SKM-1 treated with dmso at 0.1 percent for 144 hours (cell line): Measurements from ENCODE around the gene CDK19.
"Not testable (repeated sequence)": the region's sequence is repeated elsewhere in the genome, so short reads cannot be mapped to it uniquely, and the experiment has no call there.

ENCODE experiments used
- DNase-seq: peaks from one replicate; lab custom pipeline; 2025; ENCODE audit not compliant: unreplicated experiment; lab: John Stamatoyannopoulos, UW

CDK19 gene

DNA sequence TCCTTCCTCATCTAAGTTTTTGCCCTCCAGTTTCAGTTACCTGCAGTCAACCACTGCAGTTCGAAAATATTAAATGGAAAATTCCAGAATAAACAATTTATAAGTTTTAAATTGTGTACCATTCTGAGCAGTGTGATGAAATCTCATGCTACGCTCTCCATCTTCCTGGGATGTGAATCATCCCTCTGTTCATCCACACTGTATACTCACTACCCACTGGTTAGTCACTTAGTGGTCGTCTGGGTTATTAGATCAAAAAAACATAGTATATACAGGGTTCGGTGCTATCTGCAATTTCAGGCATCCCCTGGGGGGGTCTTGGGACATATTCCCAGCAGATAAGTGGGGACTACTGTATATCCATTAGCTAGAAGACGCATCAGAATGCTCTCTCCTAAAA lies 186.9 kb downstream of the CDK19 start:
- no peak for DNase-seq

DNA sequence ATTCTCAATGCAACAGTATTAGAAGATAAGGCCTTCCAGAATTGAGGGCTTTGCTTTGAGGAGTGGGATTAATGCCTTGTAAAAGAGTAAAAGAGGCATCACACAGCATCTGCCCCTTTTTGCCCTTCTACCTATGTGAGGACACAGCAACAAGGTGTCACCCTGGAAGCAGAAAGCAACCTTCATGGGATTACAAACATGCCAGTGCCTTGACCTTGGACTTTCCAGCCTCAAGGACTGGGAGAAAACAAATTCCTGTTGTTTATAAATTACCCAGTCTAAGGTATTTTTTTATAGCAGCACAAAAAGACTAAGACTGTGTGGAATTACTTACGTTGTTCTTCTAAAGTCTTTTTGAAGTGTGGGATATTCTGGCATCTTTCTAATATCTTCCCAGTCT lies 188.8 kb downstream of the CDK19 start:
- DNase-seq, result no peak

DNA sequence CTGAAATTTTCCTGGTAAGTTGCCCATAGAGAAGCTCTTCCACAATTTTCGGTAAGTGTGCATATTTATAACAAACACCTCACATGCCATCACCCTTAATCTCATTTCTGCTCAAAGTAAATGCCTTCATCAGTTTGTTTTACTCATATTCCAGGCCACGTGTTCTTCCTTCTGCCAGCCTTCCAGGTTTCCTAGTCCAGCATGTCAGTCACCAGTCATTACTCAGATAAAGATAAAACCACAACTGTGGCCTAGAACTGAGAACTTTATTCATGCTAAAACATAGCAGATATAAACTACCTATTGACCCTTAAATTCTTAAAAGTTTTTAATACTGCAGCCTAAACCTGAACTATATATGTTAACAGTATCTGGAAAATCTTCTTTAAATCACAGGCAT lies 189.4 kb downstream of the CDK19 start:
- DNase-seq, result no peak

DNA sequence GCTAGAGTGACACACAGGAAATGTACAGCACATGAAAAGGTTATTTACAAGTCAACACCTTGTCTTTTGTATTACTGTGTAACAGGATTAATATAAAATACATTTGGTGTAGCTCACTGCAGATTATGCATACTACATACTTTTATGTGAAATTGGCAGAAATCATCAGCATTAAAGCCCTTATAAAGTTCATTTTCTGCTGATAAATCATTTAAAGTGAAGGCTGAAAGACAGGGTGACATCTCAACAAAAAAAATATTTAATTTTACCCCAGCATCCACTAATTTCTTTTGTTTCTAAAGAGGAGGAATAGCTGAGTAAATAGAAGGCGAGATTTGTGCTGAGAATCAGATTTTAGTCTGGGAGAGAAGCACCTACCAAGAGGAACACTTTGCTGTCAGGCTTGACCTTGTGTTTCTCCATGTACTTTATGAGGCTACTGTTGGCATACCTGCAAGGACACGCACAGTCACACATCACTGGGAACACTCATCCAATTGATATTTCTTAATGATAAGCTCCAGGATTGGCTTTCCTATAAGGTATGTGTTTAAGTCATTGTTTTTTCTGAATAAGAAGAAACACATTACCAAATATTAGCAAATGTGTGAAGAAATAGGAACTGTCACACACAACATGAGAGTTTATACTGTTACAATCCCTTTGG lies 192.2 kb downstream of the CDK19 start:
- DNase-seq, result no peak

DNA sequence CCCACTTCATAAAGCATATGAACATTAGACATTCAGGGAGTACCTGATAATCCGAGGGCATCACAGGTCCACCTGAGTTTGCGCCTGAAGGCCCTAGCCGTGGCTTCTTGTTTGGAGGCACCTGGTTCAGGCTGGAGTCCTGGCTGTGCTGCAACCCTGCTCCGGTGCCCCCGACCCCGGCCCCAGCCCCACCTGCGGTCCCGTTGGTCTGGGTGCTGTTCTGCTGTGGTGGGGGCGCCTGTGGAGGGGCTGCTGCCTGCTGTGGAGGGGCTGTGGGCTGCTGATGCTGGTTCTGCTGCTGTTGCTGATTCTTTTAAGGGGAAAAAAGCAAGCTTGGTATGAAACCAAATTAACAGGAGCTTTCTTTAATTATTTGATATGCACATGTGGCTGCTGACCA lies 194.2 kb downstream of the CDK19 start:
- no peak for DNase-seq

DNA sequence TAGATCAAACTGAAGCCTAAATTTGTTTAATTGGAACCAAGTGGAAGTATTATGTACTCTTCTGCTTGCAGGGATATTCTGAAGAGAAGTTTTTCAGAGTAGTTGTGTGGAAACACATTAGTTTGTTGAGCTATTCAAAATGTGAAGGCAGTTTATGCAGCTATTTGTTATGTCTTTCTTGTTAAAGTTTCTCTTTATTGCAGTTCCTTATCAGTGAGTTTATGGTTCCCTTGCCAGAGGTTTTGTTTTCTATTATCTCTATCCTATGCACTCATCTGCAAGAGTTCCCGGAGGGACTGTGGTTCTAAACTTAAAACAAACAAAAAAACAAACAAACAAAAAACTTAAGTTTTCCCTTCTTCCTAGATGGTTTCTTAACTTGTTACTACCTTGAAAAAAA lies 195.2 kb downstream of the CDK19 start:
- DNase-seq, result no peak

DNA sequence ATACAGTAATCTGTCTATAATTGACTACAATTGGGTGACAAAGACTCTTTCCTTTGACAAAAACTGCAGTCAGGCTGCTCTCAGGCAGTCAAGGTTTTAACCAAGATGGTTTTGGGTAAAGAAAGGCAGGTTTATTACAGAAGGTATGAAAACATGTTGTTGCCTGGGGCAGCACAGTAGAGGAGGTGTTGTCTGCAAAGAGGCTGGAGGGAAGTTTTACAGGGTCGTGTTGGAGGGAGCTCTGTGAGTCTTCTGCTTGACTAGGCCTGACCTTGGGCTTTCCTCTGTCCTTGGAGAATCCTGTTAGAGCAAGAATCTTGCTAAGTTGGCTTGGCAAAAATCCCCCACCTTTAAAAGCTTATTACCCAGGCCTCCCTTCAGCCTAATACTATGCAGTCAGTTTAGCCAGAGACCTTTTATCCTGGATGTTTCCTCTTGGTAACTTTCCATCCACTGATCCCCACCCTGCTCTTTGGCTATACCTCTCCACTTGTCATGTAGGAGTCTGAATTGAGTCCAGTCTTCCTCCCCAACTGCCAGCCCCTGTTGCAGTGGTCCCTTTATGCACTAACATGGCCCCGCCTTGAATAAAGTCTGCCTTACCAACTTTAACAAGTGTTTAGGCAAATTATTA lies 195.9 kb downstream of the CDK19 start:
- DNase-seq, result no peak

DNA sequence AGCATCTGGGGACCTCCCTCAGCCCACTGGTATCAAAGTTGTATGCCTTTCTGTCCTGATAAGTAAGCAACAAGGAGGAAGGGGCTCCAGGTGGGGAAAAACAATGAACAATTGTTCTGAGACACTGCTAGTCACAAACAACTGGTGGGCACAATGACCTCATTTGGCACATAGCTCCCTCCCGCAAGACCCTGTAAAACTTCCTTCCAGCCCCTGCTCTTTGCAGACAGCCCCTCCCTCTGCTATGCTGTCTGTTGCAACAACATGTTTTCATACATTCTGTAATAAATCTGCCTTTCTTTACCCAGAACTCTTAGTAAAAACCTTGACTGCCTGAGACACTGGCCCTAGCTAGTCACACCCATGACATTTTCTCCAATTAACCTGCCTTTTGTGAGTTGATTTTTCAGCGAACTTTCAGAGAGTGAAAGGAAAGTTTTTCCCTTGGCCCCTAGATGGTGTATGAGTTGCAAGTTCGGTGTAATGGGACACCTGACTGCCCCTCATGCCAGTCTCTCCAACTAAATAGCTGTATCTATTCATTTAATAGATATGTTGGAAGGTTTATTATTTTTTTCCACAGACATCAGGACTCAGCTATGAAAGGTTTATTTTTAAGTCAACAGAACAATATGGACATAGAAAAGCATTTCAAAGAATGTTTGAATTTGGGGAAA lies 196.5 kb downstream of the CDK19 start:
- DNase-seq, result no peak

DNA sequence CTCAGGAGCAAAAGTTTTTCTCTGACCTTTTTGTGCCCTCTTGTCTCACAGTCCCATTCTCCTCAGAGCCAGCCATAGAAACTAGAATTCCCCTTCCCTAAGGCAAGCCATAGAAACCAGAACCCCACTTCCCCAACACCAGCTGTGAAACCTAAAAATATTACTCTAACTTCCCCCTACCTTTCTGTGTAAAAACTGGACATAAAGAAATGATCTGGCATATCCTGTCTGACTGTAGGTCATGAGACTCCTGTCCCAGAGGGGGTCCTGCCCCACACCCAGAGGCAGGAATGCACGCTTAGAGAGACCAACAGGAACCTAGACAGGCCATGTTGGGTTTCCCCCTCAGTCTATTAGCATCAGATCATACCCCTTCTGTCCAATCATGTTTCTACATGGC lies 198.2 kb downstream of the CDK19 start:
- no peak for DNase-seq

DNA sequence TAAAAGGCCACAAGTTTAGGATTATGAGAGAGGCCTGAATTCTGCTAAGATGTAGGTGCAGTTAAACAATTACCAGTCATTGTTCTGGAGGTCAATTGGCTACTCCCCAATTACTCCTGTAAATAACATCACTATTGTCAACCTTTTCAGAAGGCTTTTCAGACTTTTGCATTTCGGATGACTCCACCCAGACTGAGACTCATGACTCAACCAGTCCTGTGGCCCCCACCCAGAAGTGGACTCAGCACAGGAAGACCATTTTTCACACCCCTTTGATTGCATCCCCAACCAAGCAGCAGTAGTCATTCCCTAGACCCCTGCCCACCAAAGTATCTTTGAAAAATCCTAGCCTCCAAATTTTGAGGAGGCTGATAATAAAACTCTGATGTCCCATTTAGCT lies 199.5 kb downstream of the CDK19 start:
- DNase-seq, result no peak

DNA sequence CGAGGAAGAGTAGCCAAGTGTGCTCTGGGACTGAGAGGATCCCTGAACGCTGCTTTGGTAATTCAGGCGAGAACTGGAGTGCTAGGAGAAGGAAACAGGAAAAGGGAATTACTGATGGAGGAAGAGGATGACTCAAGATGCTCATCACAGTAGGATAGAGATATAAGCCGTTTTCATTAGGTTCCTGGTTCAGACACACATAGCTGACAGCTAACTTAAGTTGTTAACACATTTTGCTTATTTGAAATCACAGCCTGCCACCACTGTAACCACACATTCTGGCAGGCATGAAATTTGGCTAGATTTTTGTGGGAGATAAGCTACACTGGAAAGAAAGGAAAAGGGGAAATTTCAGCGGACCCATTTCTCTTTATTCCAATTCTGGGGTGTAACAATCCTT lies 200.7 kb downstream of the CDK19 start:
- DNase-seq, result no peak

DNA sequence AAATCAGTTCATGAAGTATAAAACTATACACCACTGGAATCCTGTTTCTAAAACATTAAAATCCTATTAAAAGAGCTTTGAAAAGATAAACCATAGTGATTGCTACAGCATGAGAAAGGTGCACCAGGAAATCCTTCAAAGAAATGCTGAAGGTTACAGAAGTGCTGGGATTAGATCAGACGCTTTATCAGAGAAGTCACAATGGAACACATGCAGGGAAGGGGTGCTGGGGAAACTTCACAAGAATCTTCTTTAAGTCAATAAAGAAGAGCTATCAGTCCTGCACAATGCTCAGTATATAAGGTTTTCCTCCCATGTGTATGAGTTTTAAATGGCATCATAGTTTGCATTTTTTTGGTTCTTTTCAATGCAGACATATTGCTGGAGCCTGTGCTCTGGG lies 201.2 kb downstream of the CDK19 start:
- no peak for DNase-seq

DNA sequence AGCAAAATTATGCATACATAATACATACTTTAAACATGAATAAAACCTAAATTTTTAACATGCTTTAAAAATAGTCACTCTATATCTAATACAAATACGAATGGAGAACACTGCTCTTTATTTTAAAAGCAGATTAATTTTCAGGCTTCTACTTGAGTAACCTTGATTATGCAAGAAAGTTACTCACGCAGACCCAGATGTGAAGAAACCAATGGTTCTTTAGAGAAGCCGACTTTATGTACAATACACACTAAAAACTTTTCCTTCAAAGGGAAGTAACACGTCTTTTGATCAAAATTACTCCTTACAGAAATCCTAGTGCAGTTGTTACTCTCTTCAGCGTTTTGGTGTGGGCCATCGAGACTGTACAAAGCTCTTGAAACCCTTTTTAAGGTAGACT lies 201.9 kb downstream of the CDK19 start:
- peak; percentile 64 for DNase-seq

DNA sequence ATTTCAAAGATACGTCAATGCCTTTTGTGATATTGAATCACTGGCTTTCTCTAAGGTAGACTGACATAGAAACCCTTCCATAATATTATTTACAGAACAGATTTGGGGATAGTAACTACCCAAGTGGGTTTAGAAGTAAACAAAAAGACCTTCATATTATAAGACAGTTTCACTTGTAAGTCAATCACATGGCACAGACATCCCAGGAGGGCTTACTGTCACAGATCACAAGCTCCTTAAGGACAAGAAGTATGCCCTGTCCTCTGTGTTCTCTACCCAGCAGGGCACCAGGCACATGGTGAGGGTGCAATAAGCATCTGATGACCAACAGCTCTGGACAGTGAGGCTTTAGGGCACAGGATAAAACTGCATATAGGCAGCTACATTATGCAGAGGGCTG lies 203.0 kb downstream of the CDK19 start:
- no peak for DNase-seq

DNA sequence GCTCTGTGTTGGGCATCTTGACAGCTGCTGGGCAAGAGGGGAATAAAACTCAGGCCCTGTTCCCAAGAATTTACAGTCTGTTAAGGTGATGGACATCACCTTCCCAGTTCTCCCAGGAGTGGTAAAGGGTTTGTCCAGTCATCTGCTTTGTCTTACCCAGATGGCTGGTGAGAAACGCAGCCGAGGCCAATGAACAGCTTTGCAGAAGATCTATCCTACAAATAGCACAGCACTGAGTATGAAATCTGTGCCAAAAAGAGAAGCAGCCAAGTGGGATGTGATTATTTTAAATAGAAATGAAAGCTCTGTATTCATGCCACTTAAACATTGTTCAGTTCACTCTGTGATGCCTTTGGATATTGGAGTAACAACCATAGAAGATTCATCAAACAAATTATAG lies 206.2 kb downstream of the CDK19 start:
- no peak for DNase-seq

DNA sequence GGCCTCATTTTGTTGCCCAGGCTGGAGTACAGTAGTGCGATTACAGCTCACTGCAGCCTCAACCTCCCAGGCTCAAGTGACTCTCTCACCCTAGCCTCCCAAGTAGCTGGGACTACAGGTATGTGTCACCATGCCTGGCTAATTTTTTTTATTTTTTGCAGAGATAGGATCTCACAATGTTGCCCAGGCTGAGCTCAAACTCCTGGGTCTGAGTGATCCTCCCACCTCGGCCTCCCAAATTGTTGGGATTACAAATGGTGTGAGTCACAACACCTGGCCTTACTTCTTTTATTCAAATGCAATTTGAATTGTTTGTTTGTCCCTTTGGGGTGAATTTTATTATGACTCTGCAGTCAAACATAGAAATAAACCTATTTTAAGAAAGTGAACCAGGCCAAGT lies 207.1 kb downstream of the CDK19 start:
- DNase-seq, result no peak

DNA sequence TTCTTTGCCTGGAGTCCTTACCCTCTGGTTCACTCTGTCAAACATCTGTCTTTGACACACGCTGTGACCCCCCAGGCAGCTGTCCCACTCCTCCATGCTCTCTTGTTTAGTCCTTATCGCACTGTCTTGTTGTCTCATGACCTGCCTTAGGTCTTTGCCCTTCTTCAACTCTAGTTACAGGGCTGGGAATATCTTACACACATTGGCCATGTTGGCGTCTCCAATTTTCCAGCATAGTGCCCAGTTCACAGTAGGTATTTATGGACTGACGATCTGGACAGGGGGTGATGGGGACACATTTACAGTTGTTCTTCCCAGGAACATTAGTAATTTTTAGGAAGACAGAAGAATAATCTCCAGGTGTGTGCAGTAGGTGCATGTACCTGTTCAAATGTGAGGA lies 209.1 kb downstream of the CDK19 start:
- no peak for DNase-seq

DNA sequence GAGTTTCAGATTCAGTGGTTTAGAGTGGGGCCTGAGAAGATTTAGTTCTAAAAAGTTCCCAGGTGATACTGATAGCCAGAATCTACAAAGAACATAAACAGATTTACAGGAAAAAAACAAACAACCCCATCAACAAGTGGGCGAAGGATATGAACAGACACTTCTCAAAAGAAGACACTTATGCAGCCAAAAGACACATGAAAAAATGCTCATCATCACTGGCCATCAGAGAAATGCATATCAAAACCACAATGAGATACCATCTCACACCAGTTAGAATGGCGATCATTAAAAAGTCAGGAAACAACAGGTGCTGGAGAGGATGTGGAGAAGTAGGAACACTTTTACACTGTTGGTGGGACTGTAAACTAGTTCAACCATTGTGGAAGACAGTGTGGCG lies 214.6 kb downstream of the CDK19 start:
- DNase-seq, result not testable (repeated sequence)

DNA sequence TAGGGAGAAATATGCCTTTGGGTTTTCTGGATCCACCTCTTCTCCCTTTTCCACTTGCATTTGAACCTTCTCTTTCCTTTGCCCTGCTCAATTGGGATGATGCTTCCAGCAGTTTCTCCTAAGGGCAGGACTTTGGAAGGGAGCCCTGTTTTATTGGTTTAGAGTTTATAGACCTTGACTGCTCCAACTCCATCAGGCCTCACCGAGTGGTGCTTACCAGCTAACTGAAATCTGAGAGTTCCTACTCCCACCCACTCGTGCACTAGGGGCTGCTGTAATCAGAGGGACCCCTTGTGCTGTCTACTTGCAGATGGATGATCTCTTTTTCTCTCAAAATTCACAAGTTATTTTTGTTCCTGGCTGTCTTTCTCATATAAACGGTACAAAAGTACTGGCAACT lies 217.5 kb downstream of the CDK19 start:
- DNase-seq, result no peak

DNA sequence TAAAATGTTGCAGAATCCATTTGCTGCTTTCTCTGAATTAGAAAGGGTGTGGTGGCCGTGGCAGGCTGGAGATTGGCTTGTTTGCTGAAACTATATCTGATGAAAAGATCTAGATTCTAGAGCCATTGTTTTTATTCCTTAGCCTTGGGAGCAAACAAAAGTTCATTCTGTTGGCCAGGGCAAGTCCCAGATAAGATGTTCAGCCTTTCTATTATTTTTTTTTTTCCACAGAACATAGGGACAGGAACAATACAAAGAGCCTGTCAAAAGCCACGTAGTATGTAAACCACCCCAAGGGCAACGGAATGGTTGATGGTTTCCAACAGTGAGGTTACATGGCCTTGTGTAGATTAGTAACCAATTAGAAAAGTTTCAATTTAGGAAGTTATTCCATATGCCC lies 218.9 kb downstream of the CDK19 start:
- DNase-seq, result no peak

DNA sequence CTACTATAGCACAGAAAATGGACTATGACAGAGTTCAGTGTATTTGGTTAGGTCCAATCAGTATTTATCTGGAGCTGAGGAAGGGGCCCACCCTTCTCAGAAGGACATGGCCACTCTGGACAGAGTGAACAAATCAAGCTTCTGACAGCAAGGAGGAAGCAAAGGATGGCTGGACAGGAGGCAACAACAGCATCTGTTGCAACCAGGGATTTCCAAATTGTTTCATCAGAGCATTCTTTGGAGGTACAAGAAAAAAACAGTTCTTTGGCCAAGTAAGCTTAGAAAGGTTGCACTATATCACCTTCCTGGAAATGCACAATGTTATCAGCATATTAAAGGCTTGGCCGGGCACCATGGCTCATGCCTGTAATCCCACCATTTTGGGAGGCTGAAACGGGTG lies 220.2 kb downstream of the CDK19 start:
- peak; percentile 26 for DNase-seq

DNA sequence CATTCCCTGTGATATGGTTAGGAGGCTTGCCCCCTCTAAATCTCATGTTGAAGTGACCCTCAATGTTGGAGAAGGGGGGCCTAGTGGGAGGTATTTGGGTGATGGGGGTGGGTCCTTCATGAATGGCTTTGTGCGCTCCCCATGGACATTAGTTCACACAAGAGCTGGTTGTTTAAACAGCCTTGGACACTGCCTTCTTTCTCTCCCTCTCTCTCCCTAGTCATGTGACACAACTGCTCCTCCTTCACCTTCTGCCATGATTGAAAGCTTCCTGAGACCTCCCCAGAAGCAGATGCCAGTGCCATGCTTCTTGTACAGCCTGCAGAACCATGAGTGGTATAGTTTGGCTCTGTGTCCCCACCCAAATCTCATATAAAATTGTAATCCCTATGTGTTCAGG lies 221.6 kb downstream of the CDK19 start:
- no peak for DNase-seq

DNA sequence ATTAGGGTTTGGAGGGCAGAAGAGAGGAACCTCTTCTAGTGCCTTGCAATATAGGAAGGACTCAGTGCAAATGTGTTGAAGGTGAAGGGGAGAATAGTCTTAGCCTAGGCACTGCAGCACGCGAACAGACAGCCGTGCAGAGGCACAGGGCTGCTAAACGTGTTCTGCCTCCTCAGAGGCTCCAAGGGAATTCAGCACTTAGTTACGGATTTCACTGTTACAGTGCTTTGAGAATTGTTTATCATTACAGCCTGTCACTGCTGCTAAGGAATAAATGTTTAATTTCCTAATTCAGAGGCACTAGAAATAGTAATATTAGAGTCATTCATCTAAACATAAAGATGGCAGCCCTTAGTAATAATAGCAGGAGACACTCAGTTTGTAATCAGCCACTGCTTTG lies 222.5 kb downstream of the CDK19 start:
- no peak for DNase-seq
